ENCODE measurements around the gene LDLR. TPM values are rescaled to one million over a fixed set of nuclear protein-coding genes. Genes with fewer than 3 reads are reported as not detected.

Gene LDLR
- total RNA-seq, 2 donors from 2014 or later: 65.0 to 190 TPM

DNA sequence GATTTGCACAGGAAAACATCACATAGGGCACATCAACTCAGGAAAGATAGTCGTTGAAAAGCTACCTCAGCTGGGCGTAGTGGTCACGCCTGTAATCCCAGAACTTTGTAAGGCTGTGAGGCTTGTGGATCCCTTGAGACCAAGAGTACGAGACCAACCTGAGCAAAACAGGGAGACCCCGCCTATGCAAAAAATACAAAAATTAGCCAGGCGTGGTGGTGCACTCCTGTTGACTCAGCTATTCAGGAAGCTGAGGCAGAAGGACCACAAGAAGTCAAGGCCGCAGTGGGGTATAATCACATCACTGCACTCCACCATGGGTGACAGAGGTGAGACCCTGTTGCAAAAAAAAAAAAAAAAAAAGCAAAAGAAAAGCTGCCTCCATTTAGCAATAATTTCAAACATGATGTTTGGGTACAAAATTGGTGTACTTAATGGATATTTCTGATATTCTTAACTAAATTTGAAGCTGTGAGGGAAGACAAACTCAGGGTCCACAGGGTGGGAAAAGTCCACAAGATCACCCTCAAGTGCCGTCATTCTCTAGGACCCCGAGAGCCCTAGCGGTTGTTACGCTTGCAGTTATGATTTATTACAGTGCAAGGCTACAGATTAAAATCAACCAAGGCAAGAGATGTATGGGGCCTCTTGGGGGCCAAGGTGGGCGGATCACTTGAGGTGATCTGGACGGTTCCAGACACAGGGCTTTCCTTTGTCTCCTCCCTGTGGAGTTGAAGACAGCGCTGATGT, 42.5 kb upstream of the LDLR start:
- DNase-seq: no peak
- Histone ChIP-seq H3K4me3 (no peak overlapping the region), H3K9me3 (no peaks in the 10 kb centered on the region), H3K36me3 (no peaks in the 10 kb centered on the region), H3K27me3 (no peaks in the 10 kb centered on the region), H3K27ac (no peak overlapping the region), H3K9ac (ENCODE audit: low read depth in 2 of 2, low read length in 2 of 2) (no peak overlapping the region), H3K4me1 (no peaks in the 10 kb centered on the region)
- TF ChIP-seq, protein P1, sequence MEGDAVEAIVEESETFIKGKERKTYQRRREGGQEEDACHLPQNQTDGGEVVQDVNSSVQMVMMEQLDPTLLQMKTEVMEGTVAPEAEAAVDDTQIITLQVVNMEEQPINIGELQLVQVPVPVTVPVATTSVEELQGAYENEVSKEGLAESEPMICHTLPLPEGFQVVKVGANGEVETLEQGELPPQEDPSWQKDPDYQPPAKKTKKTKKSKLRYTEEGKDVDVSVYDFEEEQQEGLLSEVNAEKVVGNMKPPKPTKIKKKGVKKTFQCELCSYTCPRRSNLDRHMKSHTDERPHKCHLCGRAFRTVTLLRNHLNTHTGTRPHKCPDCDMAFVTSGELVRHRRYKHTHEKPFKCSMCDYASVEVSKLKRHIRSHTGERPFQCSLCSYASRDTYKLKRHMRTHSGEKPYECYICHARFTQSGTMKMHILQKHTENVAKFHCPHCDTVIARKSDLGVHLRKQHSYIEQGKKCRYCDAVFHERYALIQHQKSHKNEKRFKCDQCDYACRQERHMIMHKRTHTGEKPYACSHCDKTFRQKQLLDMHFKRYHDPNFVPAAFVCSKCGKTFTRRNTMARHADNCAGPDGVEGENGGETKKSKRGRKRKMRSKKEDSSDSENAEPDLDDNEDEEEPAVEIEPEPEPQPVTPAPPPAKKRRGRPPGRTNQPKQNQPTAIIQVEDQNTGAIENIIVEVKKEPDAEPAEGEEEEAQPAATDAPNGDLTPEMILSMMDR (IDR thresholded peaks at IDR 0.05): no peak
- intact Hi-C loops (cut with DNase I): no loop called here

- no peak for DNase-seq
- H3K9me3 ChIP-seq: no peaks in the 10 kb centered on the region
- H3K4me3 ChIP-seq: no peak overlapping the region
- no peak overlapping the region for H3K27ac ChIP-seq
- TF ChIP-seq, protein P1 (IDR thresholded peaks at IDR 0.05): no peak
- no peaks in the 10 kb centered on the region for H3K4me1 ChIP-seq
- intact Hi-C loops (cut with DNase I): no loop called here
- no peaks in the 10 kb centered on the region for H3K27me3 ChIP-seq
- no peak overlapping the region for H3K9ac ChIP-seq (ENCODE audit: low read depth in 2 of 2, low read length in 2 of 2)
- no peaks in the 10 kb centered on the region for H3K36me3 ChIP-seq
Measured at GRCh38 chr19:11047866-11048265, 41.4 kb upstream of the LDLR start.

DNA sequence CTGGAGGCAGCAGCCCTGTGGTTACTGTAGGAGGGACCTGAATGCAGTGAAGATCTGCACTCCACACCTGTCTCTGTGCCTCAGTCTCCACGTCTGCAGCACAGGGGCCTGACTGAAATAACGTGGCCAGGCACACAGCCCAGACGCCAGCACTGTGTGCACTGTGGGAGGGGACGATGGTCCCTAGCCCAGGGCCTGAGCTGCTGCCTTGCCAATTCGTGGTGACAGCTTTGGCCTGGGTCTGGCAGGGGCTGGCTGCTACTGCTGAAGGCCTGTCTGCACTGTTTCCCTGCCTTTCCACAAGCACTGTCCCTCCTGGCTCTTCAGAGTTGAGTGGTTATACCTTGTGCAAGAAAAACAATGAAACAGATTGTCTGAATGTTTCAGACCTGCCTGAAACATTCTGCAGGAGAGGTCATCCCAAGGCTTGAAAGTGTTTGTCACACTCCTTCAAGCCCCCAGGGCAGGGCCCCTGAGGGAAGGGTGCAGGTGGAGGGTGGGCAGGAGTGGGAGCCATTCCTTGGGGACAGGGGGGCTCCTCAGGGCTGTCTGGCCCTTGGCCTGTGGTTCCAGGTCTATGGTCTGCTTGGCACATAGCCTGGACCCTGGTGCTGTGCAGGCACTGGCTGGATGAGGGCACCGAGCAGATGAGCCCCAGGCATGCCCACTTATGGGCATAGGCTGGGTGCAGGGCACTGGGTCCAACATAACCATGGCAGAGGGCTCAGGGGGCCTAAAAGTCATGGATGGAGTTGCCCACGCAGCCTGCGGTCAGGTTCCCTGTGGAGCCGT, 38.7 kb upstream of the LDLR start:
- Histone ChIP-seq H3K36me3 (no peaks in the 10 kb centered on the region), H3K4me1 (no peaks in the 10 kb centered on the region), H3K9ac (ENCODE audit: low read depth in 2 of 2, low read length in 2 of 2) (no peak overlapping the region), H3K27me3 (no peaks in the 10 kb centered on the region), H3K27ac (no peak overlapping the region), H3K9me3 (no peaks in the 10 kb centered on the region), H3K4me3 (no peak overlapping the region)
- TF ChIP-seq, protein P1 (IDR thresholded peaks at IDR 0.05): no peak
- intact Hi-C loops (cut with DNase I): no loop called here
- no peak for DNase-seq

GRCh38 chr19:11053817-11054195, 35.5 kb upstream of the LDLR start:
- TF ChIP-seq, protein P1 (IDR thresholded peaks at IDR 0.05): no peak
- no peak for DNase-seq
- no peaks in the 10 kb centered on the region for H3K4me1 ChIP-seq
- no peak overlapping the region for H3K9ac ChIP-seq (ENCODE audit: low read depth in 2 of 2, low read length in 2 of 2)
- intact Hi-C loops (cut with DNase I): no loop called here
- no peaks in the 10 kb centered on the region for H3K36me3 ChIP-seq
- H3K9me3 ChIP-seq: no peaks in the 10 kb centered on the region
- no peak overlapping the region for H3K4me3 ChIP-seq
- no peaks in the 10 kb centered on the region for H3K27me3 ChIP-seq
- no peak overlapping the region for H3K27ac ChIP-seq

DNA sequence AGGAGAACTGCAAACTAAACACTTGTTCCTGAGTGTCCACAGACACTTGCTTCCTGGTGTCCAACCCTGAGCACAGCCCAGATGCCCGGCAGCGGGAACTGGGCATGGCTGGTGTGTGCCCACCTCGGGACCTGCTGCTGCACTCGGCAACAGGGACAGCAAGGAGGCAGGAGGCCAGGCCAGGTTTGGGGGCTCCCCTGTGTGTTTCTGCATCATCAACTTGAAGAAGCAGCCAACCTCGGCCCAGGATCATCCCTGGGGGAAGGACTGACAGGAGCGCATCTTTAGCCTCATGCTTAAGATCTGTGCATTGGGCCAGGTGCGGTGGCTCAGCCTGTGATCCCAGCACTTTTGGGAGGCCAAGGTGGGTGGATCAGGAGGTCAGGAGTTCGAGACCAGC, 35.1 kb upstream of the LDLR start:
- intact Hi-C loops (cut with DNase I): no loop called here
- Histone ChIP-seq H3K27me3 (no peaks in the 10 kb centered on the region), H3K9me3 (no peaks in the 10 kb centered on the region), H3K4me3 (no peak overlapping the region), H3K27ac (no peak overlapping the region), H3K9ac (ENCODE audit: low read depth in 2 of 2, low read length in 2 of 2) (no peak overlapping the region), H3K36me3 (no peaks in the 10 kb centered on the region), H3K4me1 (no peaks in the 10 kb centered on the region)
- no peak for DNase-seq
- TF ChIP-seq, protein P1 (IDR thresholded peaks at IDR 0.05): no peak
